CD4-positive, alpha-beta T cell treated with Interleukin-17A for 4 hours (primary cell): ENCODE data around the gene GRAMD1B.

ENCODE experiments used
- DNase-seq: peaks from one replicate; pipeline ENCODE4 v3.0.0-alpha.2; 2020; ENCODE audit warnings: mixed read lengths

Gene GRAMD1B

GRCh38 chr11:123429913-123430720 lies at the start of gene GRAMD1B:
TSS of gene GRAMD1B (plus strand) at chr11:123430269. CDS start at chr11:123430793, 524 bp downstream.
- peak; percentile 83 for DNase-seq

DNA sequence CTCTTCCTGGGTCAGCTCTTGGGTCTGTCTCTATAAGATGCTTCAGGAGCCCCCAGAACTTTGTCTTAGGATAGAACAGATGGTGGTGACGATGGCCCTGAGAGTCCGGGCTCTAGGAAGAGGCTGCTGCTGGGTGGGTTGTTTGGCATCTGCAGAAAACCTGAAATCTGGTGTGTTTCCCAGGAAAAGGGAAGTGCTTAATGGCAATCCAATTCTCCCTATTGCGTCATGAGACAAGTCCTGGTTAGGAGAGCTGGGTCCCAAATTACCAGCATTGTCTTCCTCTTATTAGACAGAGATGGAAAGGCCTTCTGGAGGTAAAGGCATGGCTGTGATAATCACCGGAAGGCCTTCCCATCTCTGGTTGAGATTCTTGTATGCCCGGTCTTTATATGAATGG lies 48.9 kb upstream of the GRAMD1B start:
- no peak for DNase-seq

GRCh38 chr11:123381817-123382554 lies 48.1 kb upstream of the GRAMD1B start:
- DNase-seq = no peak

DNA sequence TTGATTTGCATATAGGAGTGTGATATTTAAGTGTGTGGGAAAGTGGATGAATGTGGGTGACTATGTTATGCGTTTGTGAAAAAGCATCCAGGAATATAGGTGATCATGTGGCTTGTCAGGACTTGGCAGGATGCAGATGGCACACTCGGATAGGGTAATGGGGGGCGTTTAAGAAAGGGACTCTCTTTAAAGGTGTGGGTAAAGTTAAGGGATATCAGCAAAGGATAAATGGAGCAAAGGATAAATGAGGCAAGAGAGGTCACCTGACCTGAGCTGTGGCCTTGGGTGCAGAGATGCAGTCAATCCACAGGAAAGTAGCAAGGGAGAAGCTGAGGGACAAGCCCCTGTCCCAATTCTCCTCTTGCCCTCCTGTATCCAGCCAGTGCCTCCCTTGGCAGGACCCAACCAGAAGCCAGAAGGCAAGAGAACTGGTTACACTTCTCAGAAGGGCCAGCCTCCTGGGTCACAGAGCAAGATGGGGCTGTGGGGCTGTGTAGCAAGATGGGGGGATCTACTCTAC lies 47.5 kb upstream of the GRAMD1B start:
- no peak for DNase-seq

GRCh38 chr11:123384116-123384515 lies 46.0 kb upstream of the GRAMD1B start:
- no peak for DNase-seq

DNA sequence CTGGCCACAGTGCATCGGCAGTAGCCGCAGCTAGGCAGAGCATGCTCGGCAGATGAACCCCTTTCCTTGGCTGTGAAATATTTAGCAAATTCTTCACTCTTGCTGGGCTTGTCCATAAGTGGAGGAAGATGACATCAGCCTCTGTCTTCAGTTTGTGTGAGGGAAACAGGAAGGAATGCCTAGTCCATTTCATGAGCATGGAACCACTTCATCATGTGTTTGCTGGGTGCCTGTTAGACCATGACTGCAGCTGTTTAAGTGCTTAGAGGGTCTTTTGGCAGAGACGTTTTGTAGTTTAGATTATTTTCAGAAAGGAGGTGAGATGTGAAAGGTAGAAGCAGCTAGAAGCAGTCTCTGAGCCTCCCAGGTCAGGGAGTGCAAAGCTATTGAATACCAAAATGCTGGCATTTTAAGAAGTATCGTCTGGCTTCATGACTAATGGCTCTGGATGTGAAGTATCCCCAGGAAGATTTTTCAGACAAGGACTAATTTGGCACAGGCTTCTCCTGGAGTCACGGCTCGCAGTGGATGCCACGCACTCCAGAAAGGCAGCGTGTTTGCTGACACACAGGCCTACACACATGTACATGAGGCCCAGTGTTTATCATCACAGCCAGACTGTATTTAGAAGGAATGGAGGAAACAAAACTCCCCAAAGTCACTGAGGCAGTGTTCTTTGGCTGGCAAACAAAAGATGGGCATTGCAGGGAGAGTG lies 43.1 kb upstream of the GRAMD1B start:
- no peak for DNase-seq

DNA sequence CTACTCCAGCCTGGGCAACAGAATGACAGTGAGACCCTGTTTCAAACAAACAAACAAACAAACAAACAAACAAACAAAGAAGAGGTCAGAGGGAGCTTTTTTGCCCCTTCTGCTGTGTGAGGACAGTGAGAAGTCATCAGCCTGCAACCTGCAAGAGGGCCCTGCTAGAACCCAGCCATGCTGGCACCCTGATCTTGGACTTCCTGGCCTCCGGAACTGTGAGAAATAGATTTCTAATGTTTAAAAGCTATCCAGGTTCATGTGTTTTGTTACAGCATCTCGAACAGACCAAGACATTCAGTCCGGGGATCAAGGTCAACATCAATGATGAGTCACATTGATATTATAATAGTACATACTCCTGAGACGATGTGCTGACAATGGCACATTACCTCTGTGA lies 41.4 kb upstream of the GRAMD1B start:
- DNase-seq = no peak

DNA sequence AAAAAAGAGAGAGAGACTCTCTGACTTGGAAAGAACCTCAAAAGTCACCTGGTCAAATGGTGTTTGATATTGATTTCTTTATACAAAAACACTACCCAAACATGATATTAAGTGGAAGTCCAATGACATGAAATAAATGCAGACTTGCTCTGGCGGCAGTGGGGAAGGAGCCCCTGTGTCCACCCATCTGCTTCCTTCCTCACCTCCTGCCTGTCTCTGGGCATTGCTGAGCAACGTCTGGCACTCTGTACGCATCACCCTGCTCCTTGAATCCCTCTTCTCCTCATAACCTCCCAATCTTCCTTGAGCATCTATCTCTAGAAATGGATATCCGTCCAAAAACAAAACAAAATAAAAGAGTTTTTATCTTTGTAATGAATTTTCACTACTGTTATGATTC lies 39.9 kb upstream of the GRAMD1B start:
- no peak for DNase-seq

DNA sequence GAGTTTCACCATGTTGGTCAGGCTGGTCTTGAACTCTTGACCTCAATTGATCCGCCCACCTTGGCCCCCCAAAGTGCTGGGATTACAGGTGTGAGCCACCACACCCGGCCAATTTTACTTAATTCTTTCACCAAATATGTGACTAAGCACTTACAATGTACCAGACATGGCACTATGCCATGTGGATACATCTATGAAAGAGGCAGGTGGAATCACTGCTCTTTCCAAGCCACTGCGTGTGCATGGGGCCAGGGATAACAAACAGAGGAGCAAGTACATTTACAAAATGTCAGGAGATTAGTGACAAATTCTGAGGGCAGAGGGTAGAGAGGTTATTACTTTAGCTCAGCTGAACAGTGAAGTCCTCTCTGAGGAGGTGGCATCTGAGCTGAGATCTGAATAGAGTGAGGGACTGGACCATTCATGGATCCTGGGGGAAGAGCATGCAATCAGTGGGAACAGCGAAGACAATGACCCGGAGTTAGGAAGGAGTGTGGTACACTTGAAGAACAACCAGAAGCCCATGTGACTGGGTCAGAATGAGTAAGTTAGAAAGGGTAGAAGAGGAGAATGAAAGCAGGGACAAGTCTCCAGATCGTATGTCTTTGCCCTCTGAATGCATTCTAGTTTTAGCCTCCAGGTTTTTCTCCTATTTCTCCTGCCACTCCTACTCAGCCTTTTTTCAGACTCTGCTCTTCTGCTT lies 38.3 kb upstream of the GRAMD1B start:
- no peak for DNase-seq

GRCh38 chr11:123392431-123392830 lies 37.6 kb upstream of the GRAMD1B start:
- DNase-seq = no peak

DNA sequence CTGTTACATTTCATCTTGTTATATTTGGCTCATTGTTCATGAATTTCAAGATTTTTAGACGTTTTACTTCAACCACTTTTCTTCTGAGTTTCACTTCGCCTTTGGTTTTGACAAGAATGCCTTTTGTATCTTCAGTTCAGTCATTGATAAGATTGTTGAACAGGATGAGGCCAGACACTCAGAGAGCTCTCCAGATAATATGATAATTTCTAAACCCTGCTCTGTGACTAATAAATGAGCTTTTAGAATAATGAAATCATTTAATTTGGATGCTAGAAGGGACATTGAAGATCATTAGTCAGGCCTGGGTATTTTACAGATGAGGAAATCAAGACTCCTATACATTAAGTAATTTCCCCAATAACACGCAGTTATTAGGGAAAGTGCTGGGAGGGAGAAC lies 37.2 kb upstream of the GRAMD1B start:
- DNase-seq = no peak

- DNase-seq = no peak
Measured at GRCh38 chr11:123393312-123393927, 36.6 kb upstream of the GRAMD1B start.

DNA sequence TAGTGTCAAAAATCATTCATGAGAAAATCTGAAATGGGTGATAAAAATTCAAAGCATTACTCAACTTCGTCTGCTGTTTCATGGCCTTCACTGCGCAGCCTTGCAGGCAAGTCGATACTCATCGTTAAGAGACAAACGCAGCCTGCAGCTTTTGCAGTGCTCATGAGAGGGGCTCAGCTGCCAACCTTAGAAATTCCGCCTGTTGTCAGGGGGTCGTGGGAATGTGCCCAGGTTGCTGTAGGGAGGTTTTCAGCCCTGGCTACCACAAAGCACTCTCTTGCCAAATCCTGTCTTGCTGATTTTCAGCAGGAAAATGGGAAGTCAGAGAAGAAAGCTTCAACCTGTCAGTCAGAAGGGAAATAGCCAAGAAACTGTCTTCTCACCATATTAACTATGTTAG lies 25.4 kb upstream of the GRAMD1B start:
- no peak for DNase-seq

GRCh38 chr11:123405123-123405592 lies 24.9 kb upstream of the GRAMD1B start:
- DNase-seq = no peak

- DNase-seq = no peak
Measured at GRCh38 chr11:123406441-123407129, 23.5 kb upstream of the GRAMD1B start.

DNA sequence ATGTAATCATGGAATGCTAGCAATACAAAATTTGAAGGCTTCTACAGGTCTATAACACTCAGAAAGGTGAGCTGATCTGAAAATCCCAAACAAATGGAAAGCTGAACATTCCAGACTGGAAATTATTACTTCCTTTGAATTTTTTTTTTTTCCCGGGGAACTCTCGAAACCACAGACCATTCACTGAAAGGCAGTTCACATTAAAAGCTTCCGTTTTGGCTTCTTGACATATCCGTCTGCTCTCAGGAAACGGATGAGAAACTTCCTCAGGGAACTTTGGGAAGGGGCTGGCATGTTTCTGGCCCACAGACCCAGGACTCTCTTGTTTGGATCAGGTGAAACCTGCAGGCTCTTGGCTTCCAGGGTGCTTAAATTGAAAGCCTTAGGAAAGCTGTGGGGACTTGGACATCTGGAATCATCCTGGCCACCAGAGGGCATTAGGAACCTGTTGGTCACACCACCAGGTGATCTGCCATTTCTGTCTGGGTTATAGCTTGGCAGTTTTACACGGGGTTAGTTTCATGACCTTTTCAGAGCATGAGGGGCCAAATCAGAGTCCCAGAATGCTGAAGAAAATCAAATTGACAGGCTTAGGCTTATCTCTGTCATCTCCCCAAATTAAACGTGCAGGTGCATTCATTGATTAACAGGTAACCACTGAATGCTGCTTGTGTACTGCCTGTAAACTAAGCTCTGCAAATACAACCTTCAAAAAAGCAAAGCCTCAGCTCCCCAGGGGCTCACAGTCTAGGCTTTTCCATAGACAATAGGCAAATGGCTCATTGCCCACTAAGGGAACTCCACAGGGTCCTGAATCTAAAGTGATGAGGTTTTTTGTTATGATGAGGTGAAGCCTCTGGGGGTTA lies 22.7 kb upstream of the GRAMD1B start:
- DNase-seq = peak; percentile 77

- DNase-seq = no peak
Measured at GRCh38 chr11:123407996-123408597, 22.0 kb upstream of the GRAMD1B start.

- DNase-seq = no peak
Measured at GRCh38 chr11:123408619-123409455, 21.2 kb upstream of the GRAMD1B start.
